Stimulated activated CD8-positive, alpha-beta memory T cell treated with anti-CD3 and anti-CD28 coated beads, Interleukin-7, amount 100 ng/mL, for 48 hours (primary cell): ENCODE results near the gene HMCN1.
"Not testable (repeated sequence)": the region's sequence is repeated elsewhere in the genome, so short reads cannot be mapped to it uniquely, and the experiment has no call there.

ENCODE experiments used
- DNase-seq, 2 donors: peaks; one replicate each; pipeline ENCODE4 v3.0.0-alpha.2; 2020; ENCODE audit warnings: low read depth in 1 of 2; ENCODE audit errors: extremely low read depth in 1 of 2

HMCN1 gene

DNA sequence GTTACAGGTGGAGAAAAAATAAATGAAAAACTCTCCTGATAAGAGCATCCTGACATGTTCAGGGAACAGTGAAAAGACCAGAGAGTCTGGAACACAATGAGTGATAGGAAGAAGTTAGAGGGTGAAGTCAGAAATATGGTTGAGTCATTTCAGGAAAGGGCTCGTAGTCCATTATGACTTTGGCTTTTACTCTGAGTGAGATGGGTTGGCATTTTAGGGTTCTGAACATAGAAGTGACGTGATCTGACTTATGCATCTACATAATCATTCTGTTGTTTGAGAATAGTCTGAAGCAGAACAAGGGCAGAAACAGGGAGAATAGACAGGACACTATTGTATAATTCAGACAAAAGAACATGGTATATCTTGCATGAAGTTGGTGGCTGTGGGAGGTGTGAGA lies 5.8 kb downstream of the HMCN1 start:
- DNase-seq = no peak

DNA sequence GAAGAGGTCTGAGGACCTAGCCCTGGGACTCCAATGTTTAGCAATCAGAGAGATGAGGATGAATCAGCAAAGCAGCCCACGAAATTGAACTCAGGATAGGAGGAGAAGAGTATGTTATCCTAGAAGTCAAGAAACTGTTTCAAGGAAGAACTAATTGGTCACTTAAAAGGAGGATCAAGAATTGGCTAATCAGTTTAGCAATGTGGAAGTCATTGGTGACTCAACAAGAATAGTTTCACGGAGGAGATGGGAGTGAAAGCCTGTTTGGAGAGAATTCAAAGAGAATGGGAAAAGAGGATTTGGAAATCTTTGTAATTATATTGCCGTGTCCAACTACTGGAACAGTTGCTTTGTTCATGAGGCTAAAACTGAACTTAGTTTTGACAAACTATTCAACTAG lies 7.4 kb downstream of the HMCN1 start:
- no peak for DNase-seq

DNA sequence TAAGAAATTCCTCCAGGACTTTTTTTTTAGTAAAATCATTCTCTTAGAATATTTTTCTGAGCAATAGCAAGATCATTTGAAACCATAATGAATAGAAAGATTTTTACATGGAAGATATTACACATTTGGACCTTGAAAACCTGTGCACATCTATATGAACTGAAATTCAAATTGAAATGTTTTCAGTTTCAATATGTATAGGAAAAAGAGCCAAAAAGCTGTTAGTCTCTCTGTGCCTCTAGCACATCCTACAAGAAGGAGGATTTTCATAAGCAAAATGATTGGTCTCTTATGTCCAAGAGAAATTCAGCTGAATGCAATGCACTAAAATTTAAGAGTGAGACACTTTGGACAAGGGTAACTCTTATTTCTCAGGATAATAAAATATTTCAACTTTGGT lies 8.2 kb downstream of the HMCN1 start:
- no peak for DNase-seq

DNA sequence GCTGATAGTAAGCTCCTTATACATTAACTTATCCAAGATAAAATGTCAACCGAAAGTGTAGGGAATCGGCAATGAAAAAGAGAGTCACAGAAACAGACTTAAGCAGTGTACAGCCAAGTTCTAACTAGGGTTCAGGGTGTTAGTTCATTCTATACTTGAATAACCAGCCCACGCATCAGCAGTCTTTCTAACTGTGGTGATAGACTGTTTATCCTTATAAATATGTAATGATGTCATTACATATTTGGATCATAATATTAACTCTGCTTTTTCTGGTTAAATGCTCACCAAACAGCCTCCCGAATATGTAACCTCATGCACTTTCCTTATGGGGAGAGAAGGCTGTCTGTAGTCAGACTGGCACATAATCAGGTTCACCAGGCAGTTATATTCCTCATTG lies 11.0 kb downstream of the HMCN1 start:
- DNase-seq = no peak

DNA sequence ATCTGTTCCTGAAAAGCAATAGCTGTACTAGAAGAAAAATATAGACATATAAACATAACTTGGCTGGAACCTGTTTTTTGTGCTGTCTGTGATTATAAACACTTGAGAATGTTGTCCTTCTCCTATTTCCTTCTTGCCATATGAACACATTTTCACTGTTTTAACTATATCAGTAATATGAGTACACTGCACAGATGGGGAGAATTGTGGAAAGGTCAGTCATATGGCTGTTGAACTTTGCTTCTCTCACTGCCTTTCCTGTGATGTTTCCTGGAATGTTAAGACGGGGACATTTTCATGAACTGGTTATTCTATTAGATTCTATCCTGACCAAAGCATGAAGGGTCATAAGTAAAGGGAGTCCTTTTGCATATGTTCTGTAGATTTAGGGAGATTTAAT lies 24.9 kb downstream of the HMCN1 start:
- no peak for DNase-seq

DNA sequence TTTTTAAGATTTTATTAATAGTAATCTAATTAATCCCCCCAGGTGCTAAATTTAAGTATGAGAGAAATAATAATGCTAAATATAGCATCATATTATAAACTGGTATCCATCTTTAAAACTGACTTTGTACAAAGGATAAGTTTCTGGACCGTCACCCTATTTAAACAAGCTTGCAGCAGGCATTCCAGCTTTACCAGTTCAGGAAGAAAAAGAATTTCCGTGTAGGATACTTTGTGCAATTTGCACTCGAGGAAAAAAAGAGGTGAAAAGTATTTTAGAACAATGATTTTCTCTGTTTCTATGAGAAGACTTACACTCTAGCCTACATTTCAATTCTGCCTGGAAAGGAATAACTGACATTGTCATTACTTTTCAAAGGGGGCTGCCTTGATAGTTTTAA lies 27.6 kb downstream of the HMCN1 start:
- DNase-seq = no peak

DNA sequence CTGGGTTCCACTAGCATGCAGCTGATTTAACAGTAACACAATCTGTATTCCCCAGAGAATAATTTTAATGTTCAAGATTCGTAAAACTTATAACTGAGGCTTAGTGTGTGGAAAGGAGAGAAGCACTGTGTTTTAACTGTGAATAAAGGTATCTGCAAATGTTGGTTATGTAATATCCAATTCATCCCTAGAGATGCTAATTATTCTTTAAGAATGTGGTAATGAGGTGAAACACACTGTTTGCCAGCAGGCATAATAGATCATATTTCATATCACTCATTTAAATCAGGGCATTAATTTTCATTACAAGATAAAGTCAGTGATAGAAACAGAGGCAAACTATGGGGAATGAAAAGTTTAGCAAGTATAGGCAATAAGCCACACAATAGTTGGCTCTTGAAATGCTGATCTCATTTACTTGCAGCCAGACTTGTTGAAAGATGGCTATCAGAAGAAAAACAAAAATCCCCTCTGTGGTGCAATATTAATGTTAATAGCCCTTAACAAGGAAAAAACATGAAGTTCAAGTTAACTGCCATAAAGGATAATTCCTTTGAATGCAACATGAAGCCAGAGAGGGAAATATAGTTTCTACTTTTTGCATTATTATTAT lies 33.4 kb downstream of the HMCN1 start:
- DNase-seq = no peak

GRCh38 chr1:185768371-185768770 lies 34.2 kb downstream of the HMCN1 start:
- no peak for DNase-seq

GRCh38 chr1:185769136-185769535 lies 34.9 kb downstream of the HMCN1 start:
- no peak for DNase-seq

GRCh38 chr1:185774394-185774793 lies 40.2 kb downstream of the HMCN1 start:
- no peak for DNase-seq

DNA sequence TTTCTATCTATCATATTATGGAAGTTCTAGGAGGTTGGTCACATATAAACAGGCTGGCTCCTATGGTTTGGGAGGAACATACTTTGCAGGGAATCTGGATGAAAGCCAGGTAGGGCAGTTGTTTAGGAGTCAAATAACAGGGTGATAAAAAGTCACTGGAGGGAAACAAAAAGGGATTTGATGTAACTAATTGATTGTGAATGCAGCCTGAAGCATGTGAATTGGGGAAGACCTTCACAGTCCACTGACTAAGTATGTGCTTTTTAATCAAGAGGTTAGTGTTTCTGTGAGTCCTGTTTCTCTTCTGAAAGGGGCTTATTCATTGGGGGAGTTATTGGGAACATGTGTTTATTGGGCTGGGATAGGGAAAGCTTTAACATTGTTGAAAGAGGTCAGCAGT lies 41.3 kb downstream of the HMCN1 start:
- no peak for DNase-seq

DNA sequence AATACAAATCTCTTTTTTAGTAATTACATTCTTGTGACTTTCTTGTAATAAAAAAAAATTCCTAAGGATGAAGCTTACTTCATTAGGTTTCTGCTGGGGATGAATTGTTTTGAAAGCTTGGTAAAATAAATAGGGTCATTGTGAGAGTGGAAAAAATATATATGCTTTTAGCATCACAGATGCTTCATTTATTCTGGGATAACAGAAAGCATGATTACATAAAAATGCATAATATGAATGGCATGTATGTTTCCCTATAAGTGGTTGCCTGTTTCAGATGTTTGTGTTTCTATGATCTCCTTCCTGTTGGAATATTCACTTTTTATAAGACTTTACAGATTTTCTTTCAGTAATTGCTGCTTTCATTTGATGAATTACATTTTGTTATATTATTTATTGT lies 42.3 kb downstream of the HMCN1 start:
- DNase-seq = no peak

DNA sequence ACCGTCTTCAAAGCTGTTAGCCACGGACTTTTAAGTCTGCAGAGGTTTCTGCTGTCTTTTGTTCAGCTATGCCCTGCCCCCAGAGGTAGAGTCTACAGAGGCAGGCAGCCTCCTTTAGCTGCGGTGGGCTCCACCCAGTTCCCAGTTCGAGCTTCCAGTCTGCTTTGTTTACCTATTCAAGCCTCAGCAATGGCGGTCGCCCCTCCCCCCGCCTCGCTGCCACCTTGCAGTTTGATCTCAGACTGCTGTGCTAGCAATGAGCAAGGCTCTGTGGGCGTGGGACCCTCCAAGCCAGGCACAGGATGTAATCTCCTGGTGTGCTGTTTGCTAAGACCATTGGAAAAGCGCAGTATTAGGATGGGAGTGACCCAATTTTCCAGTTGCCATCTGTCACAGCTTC lies 49.7 kb downstream of the HMCN1 start:
- not testable (repeated sequence) for DNase-seq

GRCh38 chr1:185785586-185785985 lies 51.4 kb downstream of the HMCN1 start:
- no peak for DNase-seq

DNA sequence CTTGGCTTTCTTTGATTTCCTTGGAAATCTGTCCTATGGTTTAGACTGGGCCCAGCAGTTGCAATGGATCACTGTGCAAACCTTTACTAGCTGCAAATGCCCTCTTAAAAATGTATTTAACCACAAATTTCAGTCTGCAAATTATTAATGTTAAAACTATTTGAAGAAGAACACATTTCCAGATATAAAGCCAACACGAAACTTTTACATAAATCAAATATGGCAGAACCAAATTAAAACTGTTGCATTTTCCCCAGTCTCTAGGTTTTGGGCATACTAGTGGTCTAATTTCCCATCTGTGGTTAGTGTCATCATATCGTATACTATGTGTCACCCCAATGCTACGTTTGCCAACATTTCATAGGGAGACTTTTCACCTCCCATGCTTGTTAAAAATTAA lies 52.3 kb downstream of the HMCN1 start:
- no peak for DNase-seq

- DNase-seq = no peak
Observed at GRCh38 chr1:185787238-185787637, 53.0 kb downstream of the HMCN1 start.

DNA sequence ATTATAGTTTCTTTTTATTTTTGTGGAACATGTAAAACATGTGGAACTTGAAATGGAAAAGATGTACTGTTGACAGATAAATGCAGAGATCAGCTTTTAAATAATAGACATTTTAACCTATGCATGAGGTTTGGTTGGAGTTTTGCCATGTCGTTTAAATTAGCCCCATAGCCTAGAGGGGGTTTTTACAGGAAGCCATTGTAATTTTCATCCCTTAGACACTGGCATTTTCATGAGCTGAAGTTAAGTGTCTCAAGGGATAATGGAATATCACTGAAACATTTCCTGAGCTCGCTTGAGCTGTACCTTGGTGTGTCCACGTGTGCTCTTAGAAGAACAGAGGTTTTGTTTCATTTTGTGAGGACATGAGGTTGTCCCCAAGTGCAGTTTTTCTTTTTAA lies 54.2 kb downstream of the HMCN1 start:
- DNase-seq = no peak

GRCh38 chr1:185789501-185790193 lies 55.5 kb downstream of the HMCN1 start:
- DNase-seq = no peak

GRCh38 chr1:185790194-185790735 lies 56.1 kb downstream of the HMCN1 start:
- DNase-seq = no peak

DNA sequence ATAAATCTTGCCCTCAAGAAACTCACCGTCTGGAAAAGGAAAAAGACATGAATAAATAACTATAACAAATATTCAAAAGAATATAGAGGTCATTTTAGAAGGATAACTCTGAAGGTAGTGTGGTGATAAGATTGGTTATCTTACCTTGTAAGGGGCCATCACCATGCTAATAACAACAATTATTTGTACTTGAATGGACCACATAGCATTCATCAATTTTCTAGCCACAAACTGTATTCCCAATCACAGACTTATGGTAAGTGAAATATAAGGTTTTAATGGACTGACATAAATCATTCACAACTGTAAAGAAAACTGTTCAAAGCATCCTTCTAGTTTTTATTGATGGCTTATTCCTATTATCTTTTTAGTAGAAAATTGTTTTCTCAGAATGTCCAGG lies 57.8 kb downstream of the HMCN1 start:
- no peak for DNase-seq

DNA sequence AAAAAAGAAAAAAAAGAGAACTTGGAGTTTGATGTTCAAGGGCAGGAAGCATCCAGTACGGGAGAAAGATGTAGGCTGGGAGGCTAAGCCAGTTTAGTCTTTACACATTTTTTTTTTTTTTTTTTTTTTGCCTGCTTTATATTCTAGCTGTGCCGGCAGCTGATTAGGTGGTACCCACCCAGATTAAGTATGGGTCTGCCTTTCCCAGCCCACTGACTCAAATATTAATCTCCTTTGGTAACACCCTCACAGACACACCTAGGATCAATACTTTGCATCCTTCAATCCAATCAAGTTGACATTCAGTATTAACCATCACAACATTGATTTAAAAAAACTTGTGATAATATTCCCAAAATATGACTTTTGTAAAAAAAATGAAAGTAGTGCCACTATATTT lies 60.3 kb downstream of the HMCN1 start:
- DNase-seq = not testable (repeated sequence)

DNA sequence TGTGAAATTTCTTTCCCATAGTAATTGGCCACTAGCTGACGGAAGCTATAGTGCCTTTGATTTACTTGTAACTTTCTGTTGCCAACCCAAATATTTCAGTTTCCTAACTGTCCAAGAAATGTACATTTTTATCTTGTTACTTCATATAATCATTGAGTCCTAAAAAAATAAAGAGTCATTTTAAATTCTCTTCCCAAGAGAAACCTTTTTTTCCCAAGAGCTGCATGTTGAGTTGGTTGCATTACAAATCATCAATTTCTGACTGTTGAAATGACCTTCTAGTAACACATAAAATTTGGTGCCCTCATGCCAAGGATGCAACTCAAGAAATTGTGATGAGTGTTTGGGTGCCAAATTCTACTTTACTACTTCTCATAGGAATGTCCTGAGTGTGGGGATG lies 61.0 kb downstream of the HMCN1 start:
- DNase-seq = no peak

DNA sequence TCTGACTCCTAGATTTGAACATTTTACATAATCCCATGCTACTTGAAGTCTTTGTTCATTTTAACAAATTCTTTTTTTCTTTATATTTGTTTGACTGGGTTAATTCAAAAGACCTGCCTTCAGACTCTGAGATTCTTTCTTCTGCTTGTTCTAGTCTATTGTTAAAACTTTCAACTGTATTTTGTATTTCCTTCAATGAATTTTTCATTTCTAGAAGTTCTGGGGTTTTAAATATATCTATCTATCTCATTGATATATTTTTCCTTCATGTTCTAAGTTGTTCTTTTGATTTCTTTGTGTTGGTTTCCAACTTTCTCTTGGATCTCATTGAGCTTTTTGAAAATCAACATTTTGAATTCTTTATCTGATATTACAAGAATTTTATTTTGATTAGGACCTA lies 64.3 kb downstream of the HMCN1 start:
- no peak for DNase-seq
